Endothelial cell of umbilical vein (primary cell): Measurements from ENCODE around the gene PRIM1.

Experiments
- CTCF ChIP-seq, 2 donors: IDR thresholded peaks; 1 replicate in 1 of 2; 2 replicates in 1 of 2; pipeline ENCODE4 v1.5.1; 2011; ENCODE audit warnings: low read length in 2 of 2, mild to moderate bottlenecking in 2 of 2, moderate library complexity in 2 of 2, control low read depth in 1 of 2, inconsistent platforms in 1 of 2, low read depth in 1 of 2; ENCODE audit not compliant: insufficient read depth in 1 of 2; ENCODE audit errors: extremely low read depth in 1 of 2
- EZH2 ChIP-seq: IDR thresholded peaks from 2 replicates; pipeline ENCODE4 v1.6.1; 2012; ENCODE audit warnings: borderline replicate concordance, low read depth, mild to moderate bottlenecking, moderate library complexity, low read length, inconsistent platforms; ENCODE audit not compliant: severe bottlenecking
- JUN ChIP-seq: IDR thresholded peaks from 2 replicates; pipeline ENCODE4 v1.6.1; 2011; ENCODE audit warnings: borderline replicate concordance, low read depth; ENCODE audit not compliant: insufficient read length, insufficient read depth
- POLR2AphosphoS5 ChIP-seq: IDR thresholded peaks from 2 replicates; pipeline ENCODE4 v1.6.1; 2012; ENCODE audit warnings: low read depth, mild to moderate bottlenecking, control low read depth, low read length, moderate library complexity; ENCODE audit not compliant: insufficient read depth

DNA sequence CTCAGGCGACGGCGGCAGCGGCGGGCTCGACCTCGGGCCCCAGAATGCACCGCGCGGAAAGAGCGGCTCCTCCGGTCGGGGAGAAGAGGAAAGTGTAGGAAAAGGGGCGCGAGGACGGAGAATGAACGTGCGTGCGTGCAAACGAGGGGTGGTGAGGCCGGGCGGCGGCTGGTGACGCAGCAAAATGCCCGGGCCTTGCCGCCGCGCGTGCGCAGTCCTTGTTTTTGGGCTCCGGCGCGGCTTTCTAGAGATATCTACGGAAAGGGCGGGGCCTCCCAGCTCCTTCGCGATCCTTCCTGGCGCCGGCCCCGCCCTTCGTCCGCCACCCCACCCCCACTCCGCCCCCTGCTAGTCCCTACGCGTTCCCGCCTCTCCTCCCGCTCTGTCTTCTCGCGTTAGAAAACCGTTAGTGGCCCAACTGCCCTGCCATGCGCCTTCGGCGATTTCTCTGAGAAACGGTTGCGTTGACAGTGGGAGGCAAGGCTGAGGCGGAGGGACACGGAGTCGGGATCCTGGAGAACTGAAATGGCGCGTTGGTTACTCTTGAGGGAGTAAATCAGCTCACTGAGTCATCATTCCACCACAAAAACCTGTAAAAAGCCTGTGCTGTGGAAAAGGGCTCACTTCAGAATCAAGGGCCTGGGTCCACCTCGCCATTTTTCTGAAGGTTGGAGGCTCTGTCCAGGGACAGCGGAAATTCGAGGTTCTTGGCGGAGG, 63.8 kb downstream of the PRIM1 start, which contains the start of gene PTGES3:
- TF ChIP-seq CTCF (IDR thresholded peaks at IDR 0.05; ENCODE audit: extremely low read depth in 1 of 2, insufficient read depth in 1 of 2, low read depth in 1 of 2, low read length in 2 of 2) (peak in 1 of 2 donors; percentile 3), JUN (no peak), EZH2 (no peak), POLR2AphosphoS5 (peak; percentile 88)
